Umbilical cord (tissue), 2 donors: ENCODE results near the gene LGALS1. TPM values are rescaled to one million over a fixed set of nuclear protein-coding genes. Genes with fewer than 3 reads are reported as not detected.
A peak's percentile ranks its signal among the peaks of the same experiment; 100 is the strongest.
"Not testable (repeated sequence)": the region's sequence is repeated elsewhere in the genome, so short reads cannot be mapped to it uniquely, and the experiment has no call there.

Source experiments
- DNase-seq: peaks from one replicate; pipeline ENCODE4 v3.0.0-alpha.2; 2015; ENCODE audit warnings: low spot score
- total RNA-seq: library from RNA; depleted of rRNA; stranded (reverse); fragments of >200 nt; gene quantifications from one replicate; pipeline ENCODE4 v1.2.3, GENCODE V29; 2014; ENCODE audit warnings: low replicate concordance; ENCODE audit not compliant: insufficient read depth

Gene LGALS1
- total RNA-seq, 1 donor from 2014 or later: 1,243 TPM

GRCh38 chr22:37639070-37639760, 36.2 kb upstream of the LGALS1 start, which contains the start of gene SH3BP1:
SH3BP1 (plus strand) TSS chr22:37639669; CDS start chr22:37639788, 119 bp downstream.
- DNase-seq: peak; percentile 69

- DNase-seq: no peak
Measured at GRCh38 chr22:37639771-37640590, 35.5 kb upstream of the LGALS1 start.

- peak; percentile 61 for DNase-seq
Measured at GRCh38 chr22:37640591-37641560, 34.6 kb upstream of the LGALS1 start.

- DNase-seq: no peak
Measured at GRCh38 chr22:37641561-37641949, 33.9 kb upstream of the LGALS1 start.

GRCh38 chr22:37643225-37643847, 32.1 kb upstream of the LGALS1 start:
- peak; percentile 83 for DNase-seq

- no peak for DNase-seq
Measured at GRCh38 chr22:37647317-37647716, 28.1 kb upstream of the LGALS1 start.

GRCh38 chr22:37647928-37648327, 27.5 kb upstream of the LGALS1 start:
- no peak for DNase-seq

GRCh38 chr22:37650463-37651136, 24.8 kb upstream of the LGALS1 start:
- no peak for DNase-seq

GRCh38 chr22:37654563-37655251, 20.7 kb upstream of the LGALS1 start:
- no peak for DNase-seq

- DNase-seq: no peak
Measured at GRCh38 chr22:37655252-37655563, 20.2 kb upstream of the LGALS1 start.

GRCh38 chr22:37656583-37656982, 18.9 kb upstream of the LGALS1 start:
- DNase-seq: not testable (repeated sequence)

GRCh38 chr22:37657590-37658132, 17.8 kb upstream of the LGALS1 start:
- DNase-seq: no peak

- peak; percentile 100 for DNase-seq
Measured at GRCh38 chr22:37658133-37659065, 17.0 kb upstream of the LGALS1 start, which contains the start of gene PDXP. PDXP (plus strand) TSS chr22:37658723; CDS start chr22:37658783, 60 bp downstream.

GRCh38 chr22:37659066-37659896, 16.2 kb upstream of the LGALS1 start:
- DNase-seq: no peak

GRCh38 chr22:37659897-37660708, 15.3 kb upstream of the LGALS1 start:
- no peak for DNase-seq

- DNase-seq: no peak
Measured at GRCh38 chr22:37660709-37661045, 14.8 kb upstream of the LGALS1 start.
